NT2/D1 (cell line): ENCODE data around the gene BBC3.
A peak's percentile ranks its signal among the peaks of the same experiment; 100 is the strongest.
"Not testable (repeated sequence)": the region's sequence is repeated elsewhere in the genome, so short reads cannot be mapped to it uniquely, and the experiment has no call there.

Source experiments
- DNase-seq: peaks from one replicate; pipeline ENCODE4 v3.0.0-alpha.2; 2011; ENCODE audit warnings: low read depth, low spot score
- H3K27me3 ChIP-seq: 2 replicates; pipeline ENCODE4 v1.6.0; 2011; ENCODE audit warnings: mild to moderate bottlenecking; ENCODE audit not compliant: insufficient read length, insufficient read depth
- H3K36me3 ChIP-seq: 2 replicates; pipeline ENCODE4 v1.6.1; 2011; ENCODE audit warnings: mild to moderate bottlenecking, low read length, mixed read lengths; ENCODE audit not compliant: insufficient read depth, insufficient read length
- H3K4me1 ChIP-seq: 2 replicates; pipeline ENCODE4 v1.5.1; 2011; ENCODE audit not compliant: insufficient read depth, insufficient read length
- H3K4me3 ChIP-seq: 2 replicates; pipeline ENCODE4 v1.5.1; 2011; ENCODE audit warnings: low read depth; ENCODE audit not compliant: insufficient read length
- H3K9ac ChIP-seq: 2 replicates; pipeline ENCODE4 v1.6.0; 2011; ENCODE audit warnings: low read depth; ENCODE audit not compliant: insufficient read length
- H3K9me3 ChIP-seq: 2 replicates; pipeline ENCODE4 v1.5.1; 2011; ENCODE audit warnings: mild to moderate bottlenecking, low read length; ENCODE audit not compliant: insufficient read depth
- SUZ12 ChIP-seq: IDR thresholded peaks from 2 replicates; pipeline ENCODE4 v1.6.1; 2011; ENCODE audit not compliant: insufficient read length, insufficient read depth; ENCODE audit errors: extremely low read depth
- YY1 ChIP-seq: IDR thresholded peaks from 2 replicates; pipeline ENCODE4 v1.6.1; 2011; ENCODE audit not compliant: insufficient read length, insufficient read depth
- ZNF274 ChIP-seq: IDR thresholded peaks from 2 replicates; pipeline ENCODE4 v1.6.1; 2011; ENCODE audit warnings: mild to moderate bottlenecking, low read depth, low read length

The BBC3 gene

GRCh38 chr19:47256693-47257410, 25.9 kb upstream of the BBC3 start:
- TF ChIP-seq ZNF274, result no peak
- no peak for TF ChIP-seq SUZ12
- TF ChIP-seq YY1, result no peak
- H3K4me3 ChIP-seq, result peak overlapping the region; percentile 76
- H3K9me3 ChIP-seq, result no peaks in the 10 kb centered on the region

GRCh38 chr19:47255879-47256692, 25.1 kb upstream of the BBC3 start, which contains the start of gene CCDC9:
TSS of gene CCDC9 (plus strand) at chr19:47256525. CDS start at chr19:47258401, 1,876 bp downstream.
- Histone ChIP-seq H3K9me3 (no peaks in the 10 kb centered on the region), H3K27me3 (no peaks in the 10 kb centered on the region), H3K4me1 (peaks cover 16% of the 10 kb centered on the region), H3K4me3 (peak within 1 kb of the TSS; percentile 76), H3K36me3 (peaks cover 30% of the 10 kb centered on the region), H3K9ac (peak within 1 kb of the TSS; percentile 86)
- no peak for TF ChIP-seq ZNF274
- no peak for TF ChIP-seq YY1
- TF ChIP-seq SUZ12, result no peak
- DNase-seq, result peak; percentile 88

More at GRCh38 chr19:47256693-47257410, 25.9 kb upstream of the BBC3 start:
- Histone ChIP-seq H3K9ac (no peak overlapping the region), H3K27me3 (no peaks in the 10 kb centered on the region), H3K36me3 (peaks cover 33% of the 10 kb centered on the region), H3K4me1 (peaks cover 16% of the 10 kb centered on the region)
- peak; percentile 93 for DNase-seq

GRCh38 chr19:47253970-47254369, 23.0 kb upstream of the BBC3 start:
- no peak overlapping the region for H3K4me3 ChIP-seq
- no peaks in the 10 kb centered on the region for H3K9me3 ChIP-seq
- peaks cover 9% of the 10 kb centered on the region for H3K36me3 ChIP-seq
- TF ChIP-seq ZNF274, result no peak
- TF ChIP-seq SUZ12, result no peak
- TF ChIP-seq YY1, result no peak
- no peak for DNase-seq
- no peak overlapping the region for H3K9ac ChIP-seq
- peaks cover 7% of the 10 kb centered on the region for H3K4me1 ChIP-seq
- H3K27me3 ChIP-seq, result no peaks in the 10 kb centered on the region

- Histone ChIP-seq H3K36me3 (peaks cover 4% of the 10 kb centered on the region), H3K9ac (no peak overlapping the region), H3K4me3 (no peak overlapping the region), H3K27me3 (no peaks in the 10 kb centered on the region), H3K4me1 (peaks cover 4% of the 10 kb centered on the region), H3K9me3 (no peaks in the 10 kb centered on the region)
- DNase-seq, result no peak
- TF ChIP-seq ZNF274 (no peak), SUZ12 (no peak), YY1 (no peak)
These were observed 22.5 kb upstream of the BBC3 start for GRCh38 chr19:47253467-47253881.

GRCh38 chr19:47253016-47253415, 22.0 kb upstream of the BBC3 start:
- not testable (repeated sequence) for H3K4me1 ChIP-seq, H3K9me3 ChIP-seq, H3K4me3 ChIP-seq, H3K27me3 ChIP-seq, DNase-seq, H3K36me3 ChIP-seq, H3K9ac ChIP-seq

- no peak overlapping the region for H3K9ac ChIP-seq
- TF ChIP-seq SUZ12 (no peak), YY1 (no peak)
- peaks cover under 1% of the 10 kb centered on the region for H3K27me3 ChIP-seq
- H3K4me1 ChIP-seq, result no peaks in the 10 kb centered on the region
- H3K9me3 ChIP-seq, result no peaks in the 10 kb centered on the region
- H3K36me3 ChIP-seq, result no peaks in the 10 kb centered on the region
- DNase-seq, result no peak
- H3K4me3 ChIP-seq, result no peak overlapping the region
These were observed 16.4 kb upstream of the BBC3 start for GRCh38 chr19:47247308-47247990.

- Histone ChIP-seq H3K4me1 (peaks cover 14% of the 10 kb centered on the region), H3K27me3 (peaks cover 33% of the 10 kb centered on the region), H3K9ac (peak overlapping the region; percentile 61), H3K4me3 (peak overlapping the region; percentile 25), H3K9me3 (no peaks in the 10 kb centered on the region), H3K36me3 (no peaks in the 10 kb centered on the region)
- TF ChIP-seq SUZ12 (no peak), ZNF274 (no peak), YY1 (no peak)
- DNase-seq, result peak; percentile 84
These were observed 13.0 kb upstream of the BBC3 start for GRCh38 chr19:47243776-47244547.
